ENCODE results near the gene ATOSB. TPM values are rescaled to one million over a fixed set of nuclear protein-coding genes. Genes with fewer than 3 reads are reported as not detected.

Gene ATOSB
- total RNA-seq, 4 donors from 2014 or later = 16.2 to 26.4 (median 21.7) TPM

DNA sequence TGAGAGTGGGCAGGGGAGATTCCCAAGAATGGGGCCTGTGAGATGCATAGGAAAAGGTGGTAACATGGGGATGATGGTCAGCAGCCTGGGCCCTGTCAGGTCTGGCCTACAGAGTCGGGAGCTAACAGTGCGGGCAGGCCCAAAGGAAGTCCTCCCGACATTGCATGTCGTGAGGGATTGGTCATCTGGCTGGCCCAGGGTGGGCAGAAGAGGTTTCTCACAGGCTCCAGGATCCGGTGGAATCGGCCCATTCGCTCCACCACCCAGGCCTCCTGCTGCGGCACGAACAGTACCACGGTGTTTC, 13.2 kb downstream of the ATOSB start:
- peaks cover 29 to 61% (median 58%) of the 10 kb centered on the region in 4 donors for H3K36me3 ChIP-seq
- peaks cover 21 to 33% (median 27%) of the 10 kb centered on the region in 4 donors for H3K4me1 ChIP-seq
- TF ChIP-seq EP300 (IDR thresholded peaks at IDR 0.05) (no peak), POLR2AphosphoS5 (IDR thresholded peaks at IDR 0.05) (no peak), POLR2A (IDR thresholded peaks at IDR 0.05; ENCODE audit: low read depth) (no peak), CTCF (IDR thresholded peaks at IDR 0.05) (no peak)
- H3K9me3 ChIP-seq = no peaks in the 10 kb centered on the region
- 10% methylated on average over 4 of the region's 10 CpGs for WGBS
- peak overlapping the region; percentile 81 to 91 (median 88) for H3K27ac ChIP-seq (replicated peaks in 1 of 4)
- peak overlapping the region; percentile 62 to 92 (median 68) for H3K4me3 ChIP-seq
- no peaks in the 10 kb centered on the region for H3K27me3 ChIP-seq
- intact Hi-C loops (cut with DNase I) = loop anchor here (5.0 kb wide), 1 partner anchor 375 kb away; no protein-coding TSS in a partner anchor
- DNase-seq (ENCODE audit: extremely low spot score) = no peak

- TF ChIP-seq EP300 (IDR thresholded peaks at IDR 0.05) = no peak
- TF ChIP-seq POLR2A (IDR thresholded peaks at IDR 0.05; ENCODE audit: low read depth) = no peak
- TF ChIP-seq POLR2AphosphoS5 (IDR thresholded peaks at IDR 0.05) = no peak
- no peak for TF ChIP-seq CTCF (IDR thresholded peaks at IDR 0.05)
Observed at GRCh38 chr9:35097573-35097972, 18.1 kb downstream of the ATOSB start.

DNA sequence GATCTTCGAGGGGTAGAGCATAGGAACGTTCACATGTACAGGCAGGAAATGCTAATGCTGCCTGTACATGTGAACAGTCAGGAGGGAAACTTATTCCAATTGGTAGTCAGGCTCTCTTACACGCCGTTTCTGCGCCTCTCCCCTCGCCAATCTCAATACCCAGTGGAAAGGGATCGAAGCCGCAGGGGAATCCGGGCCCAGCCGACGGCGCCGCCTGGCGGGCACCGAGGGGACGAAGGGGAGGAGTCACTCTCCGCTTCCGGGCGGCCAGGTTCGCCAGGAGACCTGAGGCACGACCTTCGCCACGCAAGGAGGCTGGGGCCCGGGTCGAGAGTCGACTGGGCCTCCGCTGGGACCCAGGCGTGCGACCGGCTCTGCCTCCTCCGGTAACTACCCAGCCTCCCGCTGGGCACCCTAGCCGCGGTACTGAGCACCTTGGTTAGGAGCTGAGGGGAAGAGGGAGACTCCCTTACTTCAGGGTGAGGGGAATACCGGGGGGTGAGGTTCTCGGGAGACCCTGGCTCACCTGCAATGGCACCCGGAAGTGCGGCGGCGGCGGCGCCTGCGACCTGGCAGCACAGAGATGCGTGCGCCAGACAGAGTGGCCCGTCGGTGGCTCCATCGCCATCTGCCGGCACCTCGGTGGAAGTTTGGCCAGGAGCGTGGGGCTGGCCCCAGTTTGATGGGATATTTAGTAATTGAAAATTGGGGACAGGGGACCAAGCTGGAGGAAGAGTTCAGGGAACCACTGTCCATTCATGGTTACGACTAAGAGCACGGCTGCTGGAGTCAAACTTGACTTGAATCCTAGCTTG, 19.4 kb downstream of the ATOSB start, which contains the start of gene PIGO:
PIGO (minus strand) TSS at position 557 of the 815 bp plus-strand sequence. CDS start 1,026 bp downstream, outside the sequence.
- peak; percentile 97 for DNase-seq (ENCODE audit: extremely low spot score)
- Histone ChIP-seq H3K36me3 (peaks cover 35 to 59% (median 53%) of the 10 kb centered on the region in 4 donors), H3K4me1 (peaks cover 11 to 25% (median 20%) of the 10 kb centered on the region in 4 donors), H3K27me3 (no peaks in the 10 kb centered on the region), H3K4me3 (peak within 1 kb of the TSS; percentile 72 to 99 (median 82)), H3K9me3 (no peaks in the 10 kb centered on the region), H3K27ac (replicated peaks in 1 of 4) (peak within 1 kb of the TSS; percentile 92 to 98 (median 95))
- intact Hi-C loops (cut with DNase I) = loop anchor here (2.0 kb wide), 2 partner anchors 15 to 195 kb away; no protein-coding TSS in a partner anchor
- peak; percentile 71 to 77 for TF ChIP-seq POLR2AphosphoS5 (IDR thresholded peaks at IDR 0.05)
- TF ChIP-seq POLR2A (IDR thresholded peaks at IDR 0.05; ENCODE audit: low read depth) = peak; percentile 34
- peak; percentile 59 to 72 (median 72) for TF ChIP-seq CTCF (IDR thresholded peaks at IDR 0.05)
- no peak for TF ChIP-seq EP300 (IDR thresholded peaks at IDR 0.05)
- 2% methylated on average over 28 of the region's 53 CpGs for WGBS

More at GRCh38 chr9:35097573-35097972, 18.1 kb downstream of the ATOSB start:
- Histone ChIP-seq H3K9me3 (no peaks in the 10 kb centered on the region), H3K4me3 (no peak overlapping the region), H3K27me3 (no peaks in the 10 kb centered on the region), H3K4me1 (peaks cover 23 to 39% (median 34%) of the 10 kb centered on the region in 4 donors), H3K27ac (replicated peaks in 1 of 4) (no peak overlapping the region), H3K36me3 (peaks cover 25 to 50% (median 44%) of the 10 kb centered on the region in 4 donors)
- no peak for DNase-seq (ENCODE audit: extremely low spot score)
- intact Hi-C loops (cut with DNase I) = loop anchor here (2.0 kb wide), 2 partner anchors 17 to 197 kb away; no protein-coding TSS in a partner anchor
- 84% methylated on average over 3 of the region's 3 CpGs for WGBS

GRCh38 chr9:35091536-35091935, 24.1 kb downstream of the ATOSB start:
- DNase-seq (ENCODE audit: extremely low spot score) = no peak
- Histone ChIP-seq H3K4me3 (no peak overlapping the region), H3K9me3 (no peaks in the 10 kb centered on the region), H3K27me3 (no peaks in the 10 kb centered on the region), H3K27ac (replicated peaks in 1 of 4) (no peak overlapping the region), H3K36me3 (peaks cover 36 to 85% (median 76%) of the 10 kb centered on the region in 4 donors), H3K4me1 (peaks cover 10 to 15% (median 14%) of the 10 kb centered on the region in 4 donors)
- no peak for TF ChIP-seq EP300 (IDR thresholded peaks at IDR 0.05)
- no peak for TF ChIP-seq POLR2A (IDR thresholded peaks at IDR 0.05; ENCODE audit: low read depth)
- TF ChIP-seq POLR2AphosphoS5 (IDR thresholded peaks at IDR 0.05) = no peak
- TF ChIP-seq CTCF (IDR thresholded peaks at IDR 0.05) = no peak
- intact Hi-C loops (cut with DNase I) = no loop called here
- WGBS = 95% methylated on average over 8 of the region's 17 CpGs

Data from esophagus muscularis mucosa (tissue), 4 donors.